Measurements from ENCODE around the gene SDK1.

Gene SDK1

DNA sequence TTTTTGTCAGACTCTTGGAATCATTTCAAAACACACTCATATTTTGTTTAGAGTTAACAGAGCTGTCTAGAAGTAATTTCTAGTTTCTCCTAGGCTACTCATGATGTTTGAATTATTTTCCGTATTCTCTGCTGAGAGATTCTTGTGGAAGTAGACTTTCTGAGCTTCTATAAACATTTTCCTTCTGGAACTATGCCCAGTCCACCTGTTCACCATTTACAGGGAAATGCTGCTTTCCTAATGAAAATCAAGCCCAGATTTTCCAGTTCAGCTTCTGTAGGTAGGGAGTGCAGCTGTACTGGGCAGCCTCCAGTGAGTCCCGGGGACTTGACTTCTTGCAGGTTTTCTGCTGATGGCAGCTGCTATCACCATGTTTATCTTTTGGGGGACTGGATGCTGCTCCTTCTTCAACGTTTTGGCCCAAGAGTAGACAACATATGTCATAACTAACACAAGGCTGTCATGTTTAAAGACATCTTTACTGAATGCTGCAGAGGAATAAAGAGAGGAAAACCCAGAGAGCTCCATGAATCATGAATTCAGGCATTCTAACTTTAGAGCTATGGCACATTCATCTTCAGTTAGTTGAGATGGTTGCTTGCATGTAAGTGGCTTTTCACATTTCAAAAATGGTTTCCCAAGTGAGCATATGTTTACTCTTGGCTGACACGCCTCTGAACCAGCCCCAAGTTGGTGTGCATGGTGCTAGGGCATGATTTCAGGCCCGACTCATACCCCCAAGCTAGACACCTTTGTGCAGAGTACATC is 85.6 kb downstream of the SDK1 start:
- POLR2A ChIA-PET: no interaction called here
- no peak for TF ChIP-seq FOXK2 (IDR thresholded peaks at IDR 0.05)
- no peak for TF ChIP-seq L3MBTL2 (conservative IDR thresholded peaks at IDR 0.05)
- TF ChIP-seq CTBP1 (IDR thresholded peaks at IDR 0.05; ENCODE audit: borderline replicate concordance): no peak
- TF ChIP-seq BHLHE40 (IDR thresholded peaks at IDR 0.05; ENCODE audit: borderline replicate concordance): no peak
- TF ChIP-seq, protein P1, sequence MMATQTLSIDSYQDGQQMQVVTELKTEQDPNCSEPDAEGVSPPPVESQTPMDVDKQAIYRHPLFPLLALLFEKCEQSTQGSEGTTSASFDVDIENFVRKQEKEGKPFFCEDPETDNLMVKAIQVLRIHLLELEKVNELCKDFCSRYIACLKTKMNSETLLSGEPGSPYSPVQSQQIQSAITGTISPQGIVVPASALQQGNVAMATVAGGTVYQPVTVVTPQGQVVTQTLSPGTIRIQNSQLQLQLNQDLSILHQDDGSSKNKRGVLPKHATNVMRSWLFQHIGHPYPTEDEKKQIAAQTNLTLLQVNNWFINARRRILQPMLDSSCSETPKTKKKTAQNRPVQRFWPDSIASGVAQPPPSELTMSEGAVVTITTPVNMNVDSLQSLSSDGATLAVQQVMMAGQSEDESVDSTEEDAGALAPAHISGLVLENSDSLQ (IDR thresholded peaks at IDR 0.05): no peak
- TF ChIP-seq LEF1 (IDR thresholded peaks at IDR 0.05; ENCODE audit: borderline replicate concordance): no peak
- no peak for TF ChIP-seq TARDBP (IDR thresholded peaks at IDR 0.05)
- TF ChIP-seq ARNT (IDR thresholded peaks at IDR 0.05): no peak
- DNase-seq (ENCODE audit: extremely low spot score): no peak
- CTCF ChIA-PET: no interaction called here

DNA sequence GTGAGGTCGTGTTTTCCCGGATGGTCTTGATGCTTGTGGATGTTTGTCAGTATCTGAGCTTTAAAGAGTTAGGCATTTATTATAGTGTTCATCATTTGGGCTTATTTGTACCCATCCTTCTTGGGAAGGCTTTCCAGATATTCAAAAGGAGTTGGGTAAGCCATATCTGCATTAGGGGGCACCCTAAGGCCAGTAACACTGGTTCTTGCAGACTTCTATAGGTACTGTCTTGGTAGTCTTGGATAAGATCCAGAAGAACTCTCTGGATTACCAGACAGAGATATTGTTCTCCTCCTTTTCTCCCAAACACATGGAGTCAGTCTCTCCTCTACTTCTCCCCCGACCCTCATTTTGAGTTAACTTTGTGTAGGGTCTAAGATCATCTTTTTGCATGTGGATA is 92.8 kb downstream of the SDK1 start:
- no peak for DNase-seq (ENCODE audit: extremely low spot score)
- CTCF ChIA-PET: no interaction called here
- POLR2A ChIA-PET: no interaction called here
- TF ChIP-seq FOXM1 (IDR thresholded peaks at IDR 0.05; ENCODE audit: borderline replicate concordance) (no peak), FOXA1 (IDR thresholded peaks at IDR 0.05) (no peak), SP1 (IDR thresholded peaks at IDR 0.05) (no peak)
- TF ChIP-seq, protein P1 (IDR thresholded peaks at IDR 0.05): no peak

DNA sequence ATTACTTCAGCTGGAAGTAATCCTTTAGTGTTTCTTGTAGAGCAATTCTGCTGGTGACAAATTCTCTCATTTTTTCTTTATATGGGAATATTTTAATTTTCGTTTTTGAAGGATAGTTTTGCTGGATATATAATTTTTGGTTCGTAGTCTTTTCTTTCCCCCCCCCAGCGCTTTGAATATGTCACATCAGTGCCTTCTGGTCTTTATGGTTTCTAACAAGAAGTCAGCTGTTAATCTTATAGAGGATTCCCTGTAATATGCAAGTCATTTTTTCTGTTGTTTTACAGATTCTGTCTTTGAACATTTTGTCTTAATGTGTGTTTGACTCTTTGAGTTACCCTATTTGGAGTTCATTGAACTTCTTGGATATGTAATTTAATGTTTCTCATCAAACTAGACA is 96.3 kb downstream of the SDK1 start:
- CTCF ChIA-PET: no interaction called here
- no peak for DNase-seq (ENCODE audit: extremely low spot score)
- TF ChIP-seq TARDBP (IDR thresholded peaks at IDR 0.05): no peak
- no peak for TF ChIP-seq NFRKB (IDR thresholded peaks at IDR 0.05)
- TF ChIP-seq L3MBTL2 (conservative IDR thresholded peaks at IDR 0.05): no peak
- TF ChIP-seq BHLHE40 (IDR thresholded peaks at IDR 0.05; ENCODE audit: borderline replicate concordance): no peak
- TF ChIP-seq LEF1 (IDR thresholded peaks at IDR 0.05; ENCODE audit: borderline replicate concordance): no peak
- no peak for TF ChIP-seq CTBP1 (IDR thresholded peaks at IDR 0.05; ENCODE audit: borderline replicate concordance)
- TF ChIP-seq ELF4 (IDR thresholded peaks at IDR 0.05): no peak
- no peak for TF ChIP-seq FOXM1 (IDR thresholded peaks at IDR 0.05; ENCODE audit: borderline replicate concordance)
- TF ChIP-seq, protein P1 (IDR thresholded peaks at IDR 0.05): no peak
- TF ChIP-seq ZNF384 (IDR thresholded peaks at IDR 0.05): no peak
- TF ChIP-seq FOXA1 (IDR thresholded peaks at IDR 0.05): no peak
- no peak for TF ChIP-seq ARNT (IDR thresholded peaks at IDR 0.05)
- TF ChIP-seq FOXK2 (IDR thresholded peaks at IDR 0.05): no peak
- no peak for TF ChIP-seq SP1 (IDR thresholded peaks at IDR 0.05)
- no peak for TF ChIP-seq SUZ12 (IDR thresholded peaks at IDR 0.05)
- POLR2A ChIA-PET: no interaction called here

DNA sequence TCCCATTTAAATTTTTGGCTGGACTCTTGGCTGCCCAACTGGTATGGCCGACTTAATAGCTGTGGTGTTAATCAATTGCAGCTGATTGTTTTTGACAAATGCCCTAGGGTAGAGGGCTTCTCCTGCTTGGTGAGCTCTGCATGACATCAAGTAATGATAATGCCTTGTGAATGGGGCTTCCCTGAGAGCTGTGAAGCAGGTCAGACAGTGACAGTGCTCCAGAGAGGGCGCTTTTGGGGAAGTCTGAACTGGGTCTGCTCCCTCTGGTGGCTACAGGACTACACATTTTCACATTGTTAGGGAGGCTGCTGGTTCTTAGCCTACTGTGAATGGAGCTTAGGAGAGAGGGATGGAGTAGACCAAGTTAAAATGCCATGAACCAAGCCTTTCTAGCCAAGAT is 98.8 kb downstream of the SDK1 start:
- POLR2A ChIA-PET: no interaction called here
- TF ChIP-seq ELF4 (IDR thresholded peaks at IDR 0.05) (no peak), FOXA1 (IDR thresholded peaks at IDR 0.05) (no peak), ARNT (IDR thresholded peaks at IDR 0.05) (no peak), CTBP1 (IDR thresholded peaks at IDR 0.05; ENCODE audit: borderline replicate concordance) (no peak), HDGF (IDR thresholded peaks at IDR 0.05; ENCODE audit: borderline replicate concordance) (no peak), FOXM1 (IDR thresholded peaks at IDR 0.05; ENCODE audit: borderline replicate concordance) (no peak), TARDBP (IDR thresholded peaks at IDR 0.05) (no peak), NFRKB (IDR thresholded peaks at IDR 0.05) (no peak)
- TF ChIP-seq, protein P1 (IDR thresholded peaks at IDR 0.05): no peak
- CTCF ChIA-PET: interaction anchor here (0.6 to 1.2 kb wide), 2 partner anchors 21 to 101 kb away, joined by 3 to 6 read pairs; no protein-coding TSS in a partner anchor
- DNase-seq (ENCODE audit: extremely low spot score): no peak

DNA sequence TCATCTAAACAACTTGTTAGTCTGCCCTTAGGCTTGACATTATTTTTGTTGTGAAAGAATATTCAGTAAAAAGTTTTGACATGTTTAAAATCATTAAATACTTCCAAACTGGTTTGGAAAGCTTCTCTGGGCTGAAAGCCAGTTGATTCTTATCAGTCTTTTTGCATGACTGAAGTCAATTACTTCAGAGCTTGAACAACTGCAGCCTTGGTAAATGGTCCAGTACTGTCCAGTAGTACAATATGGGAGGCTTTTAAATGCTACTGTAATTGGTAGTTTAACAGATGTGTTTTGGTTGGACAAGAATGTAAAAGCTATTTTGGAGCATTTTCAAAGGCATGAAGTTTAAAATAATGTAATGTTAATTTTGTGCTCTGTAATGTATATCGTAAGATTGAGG is 103.4 kb downstream of the SDK1 start:
- TF ChIP-seq ELF4 (IDR thresholded peaks at IDR 0.05): no peak
- TF ChIP-seq SUZ12 (IDR thresholded peaks at IDR 0.05): no peak
- no peak for TF ChIP-seq CTBP1 (IDR thresholded peaks at IDR 0.05; ENCODE audit: borderline replicate concordance)
- TF ChIP-seq ZNF384 (IDR thresholded peaks at IDR 0.05): no peak
- no peak for TF ChIP-seq HDGF (IDR thresholded peaks at IDR 0.05; ENCODE audit: borderline replicate concordance)
- no peak for TF ChIP-seq TARDBP (IDR thresholded peaks at IDR 0.05)
- TF ChIP-seq FOXA1 (IDR thresholded peaks at IDR 0.05): no peak
- TF ChIP-seq ARNT (IDR thresholded peaks at IDR 0.05): no peak
- TF ChIP-seq BHLHE40 (IDR thresholded peaks at IDR 0.05; ENCODE audit: borderline replicate concordance): no peak
- TF ChIP-seq, protein P1 (IDR thresholded peaks at IDR 0.05): no peak
- no peak for TF ChIP-seq FOXK2 (IDR thresholded peaks at IDR 0.05)
- TF ChIP-seq SP1 (IDR thresholded peaks at IDR 0.05): no peak
- no peak for TF ChIP-seq FOXM1 (IDR thresholded peaks at IDR 0.05; ENCODE audit: borderline replicate concordance)
- no peak for TF ChIP-seq NFRKB (IDR thresholded peaks at IDR 0.05)
- TF ChIP-seq L3MBTL2 (conservative IDR thresholded peaks at IDR 0.05): no peak
- no peak for TF ChIP-seq LEF1 (IDR thresholded peaks at IDR 0.05; ENCODE audit: borderline replicate concordance)
- DNase-seq (ENCODE audit: extremely low spot score): peak; percentile 21
- ChIA-PET POLR2A (no interaction called here), CTCF (interaction anchor here (0.6 kb wide), 1 partner anchor 315 kb away, joined by 4 read pairs; no protein-coding TSS in a partner anchor)
